SU-DHL-6 (cell line): ENCODE results near the gene ADCY2.

ENCODE experiments used
- H2AFZ ChIP-seq: fragments of 200-600 bp; sonication (generic); 2 replicates; pipeline ENCODE4 v1.6.1; 2014; ENCODE audit warnings: low read depth, mild to moderate bottlenecking, moderate library complexity, mixed read lengths, antibody characterized with exemption, low read length; ENCODE audit not compliant: severe bottlenecking
- H3F3A ChIP-seq: fragments of 200-600 bp; shearing (Covaris generic); 2 replicates; pipeline ENCODE4 v1.6.0; 2016; ENCODE audit warnings: antibody characterized with exemption, mild to moderate bottlenecking; ENCODE audit not compliant: insufficient read depth
- H3K27ac ChIP-seq: fragments of 200-600 bp; sonication (generic); 2 replicates; pipeline ENCODE4 v1.5.1; 2016; ENCODE audit warnings: low read depth, mild to moderate bottlenecking, low read length, moderate library complexity, mixed read lengths
- H3K27me3 ChIP-seq: fragments of 200-600 bp; sonication (generic), shearing (Covaris generic); 2 replicates; pipeline ENCODE4 v1.6.0; 2014; ENCODE audit warnings: mild to moderate bottlenecking, low read length
- H3K36me3 ChIP-seq: fragments of 200-600 bp; sonication (generic); 2 replicates; pipeline ENCODE4 v1.6.1; 2014; ENCODE audit warnings: mild to moderate bottlenecking, low read length, mixed read lengths
- H3K4me2 ChIP-seq: fragments of 300-600, 200-600 bp; shearing (Covaris generic), sonication (generic); 2 replicates; pipeline ENCODE4 v1.6.0; 2014; ENCODE audit warnings: low read length, low read depth, mild to moderate bottlenecking; ENCODE audit not compliant: poor library complexity, severe bottlenecking
- H3K4me3 ChIP-seq: fragments of 200-600 bp; sonication (generic); 2 replicates; pipeline ENCODE4 v1.5.1; 2014; ENCODE audit warnings: antibody characterized with exemption, low read length, mild to moderate bottlenecking, mixed read lengths; ENCODE audit not compliant: insufficient read depth, poor library complexity, severe bottlenecking
- H3K79me2 ChIP-seq: fragments of 200-600 bp; sonication (generic); 2 replicates; pipeline ENCODE4 v1.6.1; 2014; ENCODE audit warnings: mild to moderate bottlenecking, low read length, moderate library complexity; ENCODE audit not compliant: insufficient read depth
- H3K9ac ChIP-seq: fragments of 200-600 bp; sonication (generic); 2 replicates; pipeline ENCODE4 v1.7.0; 2014; ENCODE audit warnings: mild to moderate bottlenecking, low read length
- H3K9me2 ChIP-seq: fragments of 200-600 bp; sonication (generic); replicated peaks from 2 replicates; pipeline ENCODE4 v1.6.1; 2014; ENCODE audit warnings: low read length; ENCODE audit not compliant: insufficient read depth
- H3K9me3 ChIP-seq: fragments of 200-600 bp; sonication (generic); 2 replicates; pipeline ENCODE4 v1.6.1; 2014; ENCODE audit warnings: low read length, mixed read lengths; ENCODE audit not compliant: insufficient read depth
- H4K20me1 ChIP-seq: fragments of 200-600 bp; sonication (generic); 2 replicates; pipeline ENCODE4 v1.6.1; 2014; ENCODE audit warnings: low read depth, mild to moderate bottlenecking, antibody characterized with exemption, low read length, moderate library complexity, mixed read lengths
- EZH2phosphoT487 ChIP-seq: fragments of 200-600 bp; sonication (generic), shearing (Covaris generic); conservative IDR thresholded peaks from 2 replicates; pipeline ENCODE4 v1.6.1; 2018; ENCODE audit warnings: mild to moderate bottlenecking, antibody characterized with exemption, low read length, moderate library complexity, mixed read lengths
- TF ChIP-seq, protein P1 (sequence below): fragments of 200-600 bp; sonication (generic); IDR thresholded peaks from one replicate; pipeline ENCODE4 v1.5.1; 2017; ENCODE audit warnings: antibody characterized with exemption, mild to moderate bottlenecking, low read length, moderate library complexity; ENCODE audit not compliant: insufficient read depth, poor library complexity, severe bottlenecking

ADCY2 gene

DNA sequence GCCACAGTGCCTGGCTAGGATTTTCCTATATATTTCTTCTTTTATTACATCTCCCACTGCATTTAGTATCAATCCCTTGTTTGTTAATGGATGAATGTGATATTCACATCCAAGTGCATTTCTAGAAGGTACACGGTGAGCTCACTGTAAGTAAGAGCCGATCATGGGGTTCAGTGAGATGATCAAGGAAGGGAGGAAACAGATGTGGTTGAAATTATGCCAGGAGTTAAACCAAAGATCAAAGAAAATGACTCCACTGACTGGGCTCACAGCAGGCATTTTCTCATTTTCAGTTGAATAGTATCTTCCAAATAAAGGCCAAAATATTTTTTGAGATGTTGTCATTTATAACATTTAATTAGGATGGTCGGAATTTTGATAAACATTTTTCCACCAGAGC lies 357.2 kb downstream of the ADCY2 start:
- no peak for TF ChIP-seq EZH2phosphoT487
- TF ChIP-seq, protein P1, sequence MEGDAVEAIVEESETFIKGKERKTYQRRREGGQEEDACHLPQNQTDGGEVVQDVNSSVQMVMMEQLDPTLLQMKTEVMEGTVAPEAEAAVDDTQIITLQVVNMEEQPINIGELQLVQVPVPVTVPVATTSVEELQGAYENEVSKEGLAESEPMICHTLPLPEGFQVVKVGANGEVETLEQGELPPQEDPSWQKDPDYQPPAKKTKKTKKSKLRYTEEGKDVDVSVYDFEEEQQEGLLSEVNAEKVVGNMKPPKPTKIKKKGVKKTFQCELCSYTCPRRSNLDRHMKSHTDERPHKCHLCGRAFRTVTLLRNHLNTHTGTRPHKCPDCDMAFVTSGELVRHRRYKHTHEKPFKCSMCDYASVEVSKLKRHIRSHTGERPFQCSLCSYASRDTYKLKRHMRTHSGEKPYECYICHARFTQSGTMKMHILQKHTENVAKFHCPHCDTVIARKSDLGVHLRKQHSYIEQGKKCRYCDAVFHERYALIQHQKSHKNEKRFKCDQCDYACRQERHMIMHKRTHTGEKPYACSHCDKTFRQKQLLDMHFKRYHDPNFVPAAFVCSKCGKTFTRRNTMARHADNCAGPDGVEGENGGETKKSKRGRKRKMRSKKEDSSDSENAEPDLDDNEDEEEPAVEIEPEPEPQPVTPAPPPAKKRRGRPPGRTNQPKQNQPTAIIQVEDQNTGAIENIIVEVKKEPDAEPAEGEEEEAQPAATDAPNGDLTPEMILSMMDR, result no peak
- no peak overlapping the region for H3K9ac ChIP-seq
- no peak overlapping the region for H3K4me3 ChIP-seq
- no peaks in the 10 kb centered on the region for H3F3A ChIP-seq
- H3K4me2 ChIP-seq, result no peak overlapping the region
- no peaks in the 10 kb centered on the region for H3K79me2 ChIP-seq
- no peaks in the 10 kb centered on the region for H3K9me3 ChIP-seq
- H4K20me1 ChIP-seq, result no peaks in the 10 kb centered on the region
- H3K27me3 ChIP-seq, result no peaks in the 10 kb centered on the region
- no peaks in the 10 kb centered on the region for H3K36me3 ChIP-seq
- H3K27ac ChIP-seq, result no peak overlapping the region
- H3K9me2 ChIP-seq, result no peaks in the 10 kb centered on the region
- H2AFZ ChIP-seq, result no peak overlapping the region

DNA sequence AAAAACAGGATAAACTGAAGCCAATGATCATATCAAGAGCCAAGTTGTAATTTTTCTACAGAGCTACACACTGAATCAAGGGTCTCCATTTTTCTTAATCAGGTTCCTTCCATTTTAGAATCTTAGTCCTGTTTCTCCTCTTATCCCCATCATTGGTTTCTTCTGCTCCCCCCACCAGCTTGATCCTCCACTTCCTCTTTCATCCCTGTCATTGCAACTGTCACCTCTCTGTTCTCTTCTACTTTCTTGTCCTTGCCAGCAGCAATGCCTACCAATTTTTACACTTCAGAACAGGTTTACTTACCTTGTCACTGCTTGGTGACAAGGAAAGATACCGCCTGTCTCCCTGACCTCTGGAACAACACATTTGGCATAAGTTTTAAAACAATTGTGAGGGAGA lies 357.7 kb downstream of the ADCY2 start:
- no peak overlapping the region for H2AFZ ChIP-seq
- TF ChIP-seq, protein P1, result no peak
- TF ChIP-seq EZH2phosphoT487, result no peak
- H3K9me2 ChIP-seq, result no peaks in the 10 kb centered on the region
- H3K4me3 ChIP-seq, result no peak overlapping the region
- no peak overlapping the region for H3K27ac ChIP-seq
- H3F3A ChIP-seq, result no peaks in the 10 kb centered on the region
- no peaks in the 10 kb centered on the region for H3K79me2 ChIP-seq
- no peaks in the 10 kb centered on the region for H3K9me3 ChIP-seq
- H3K9ac ChIP-seq, result no peak overlapping the region
- no peaks in the 10 kb centered on the region for H3K36me3 ChIP-seq
- no peaks in the 10 kb centered on the region for H4K20me1 ChIP-seq
- H3K27me3 ChIP-seq, result no peaks in the 10 kb centered on the region
- H3K4me2 ChIP-seq, result no peak overlapping the region

DNA sequence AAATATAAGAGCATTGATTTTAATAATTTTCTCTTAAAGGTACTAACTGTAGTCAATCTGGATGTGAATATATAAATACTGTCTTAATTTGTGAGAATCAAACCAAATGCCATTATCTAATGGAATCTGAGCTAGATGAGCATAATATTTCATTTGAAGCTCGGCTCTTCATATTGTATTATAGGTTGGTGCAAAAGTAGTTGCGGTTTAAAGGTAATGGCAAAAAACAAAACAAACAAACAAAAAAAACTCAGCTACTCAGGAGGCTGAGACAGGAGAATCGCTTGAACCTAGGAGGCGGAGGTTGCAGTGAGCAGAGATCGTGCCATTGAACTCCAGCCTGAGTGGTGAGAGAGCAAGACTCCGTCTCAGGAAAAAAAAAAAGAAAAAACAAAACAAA lies 358.6 kb downstream of the ADCY2 start:
- Histone ChIP-seq H3K4me3 (no peak overlapping the region), H3K36me3 (no peaks in the 10 kb centered on the region), H4K20me1 (no peaks in the 10 kb centered on the region), H3K79me2 (no peaks in the 10 kb centered on the region), H3F3A (no peaks in the 10 kb centered on the region), H3K9me2 (no peaks in the 10 kb centered on the region), H3K27ac (no peak overlapping the region), H3K27me3 (no peaks in the 10 kb centered on the region), H3K9ac (no peak overlapping the region), H3K4me2 (no peak overlapping the region), H2AFZ (no peak overlapping the region), H3K9me3 (no peaks in the 10 kb centered on the region)
- TF ChIP-seq EZH2phosphoT487, result no peak
- TF ChIP-seq, protein P1, result no peak
